GM23338 (cell line): ENCODE results near the gene C1orf87. TPM values are rescaled to one million over a fixed set of nuclear protein-coding genes. Genes with fewer than 3 reads are reported as not detected.

Experiments
- ATAC-seq: fragments of 200-7000 bp; cut with Tn5 transposase; 3 replicates; pipeline ENCODE4 v1.9.1; 2020
- DNase-seq: peaks from one replicate; pipeline ENCODE4 v3.0.0-alpha.2; 2015; ENCODE audit warnings: low spot score
- H2AFZ ChIP-seq: fragments of 200-600 bp; sonication (generic); 2 replicates; pipeline ENCODE4 v1.8.0; 2016; ENCODE audit warnings: antibody characterized with exemption, mild to moderate bottlenecking, moderate library complexity
- H3F3A ChIP-seq: fragments of 200-600 bp; sonication (generic); replicated peaks from 2 replicates; pipeline ENCODE4 v1.8.0; 2017; ENCODE audit warnings: antibody characterized with exemption, mixed run types, low read depth
- H3K27ac ChIP-seq: fragments of 200-600 bp; sonication (generic); 2 replicates; pipeline ENCODE4 v1.6.1; 2016; ENCODE audit warnings: low read depth
- H3K27me3 ChIP-seq: fragments of 200-600 bp; sonication (generic); 2 replicates; pipeline ENCODE4 v1.8.0; 2016; ENCODE audit warnings: mild to moderate bottlenecking, mixed run types, moderate library complexity; ENCODE audit not compliant: insufficient read depth
- H3K36me3 ChIP-seq: fragments of 200-600 bp; sonication (generic); 2 replicates; pipeline ENCODE4 v1.8.0; 2016; ENCODE audit warnings: mild to moderate bottlenecking; ENCODE audit not compliant: insufficient read depth
- H3K4me1 ChIP-seq: fragments of 200-600 bp; sonication (generic); 2 replicates; pipeline ENCODE4 v1.8.0; 2016; ENCODE audit warnings: mild to moderate bottlenecking, moderate library complexity; ENCODE audit not compliant: insufficient read depth
- H3K4me2 ChIP-seq: fragments of 200-600 bp; sonication (generic); 2 replicates; pipeline ENCODE4 v1.7.1; 2017; ENCODE audit warnings: mixed run types
- H3K4me3 ChIP-seq: fragments of 200-600 bp; sonication (generic); 2 replicates; pipeline ENCODE4 v1.6.1; 2016; ENCODE audit warnings: mixed run types
- H3K79me2 ChIP-seq: fragments of 200-600 bp; sonication (generic); replicated peaks from 2 replicates; pipeline ENCODE4 v1.8.0; 2017; ENCODE audit warnings: mild to moderate bottlenecking; ENCODE audit not compliant: insufficient read depth
- H3K9me2 ChIP-seq: fragments of 200-600 bp; sonication (generic); 2 replicates; pipeline ENCODE4 v1.8.0; 2017; ENCODE audit not compliant: insufficient read depth
- H4K20me1 ChIP-seq: fragments of 200-600 bp; sonication (generic); replicated peaks from 2 replicates; pipeline ENCODE4 v1.8.0; 2017; ENCODE audit warnings: mild to moderate bottlenecking; ENCODE audit not compliant: insufficient read depth
- H3K27ac Mint-ChIP-seq: 2 replicates; pipeline ENCODE4 v1.8.0; 2020; ENCODE audit warnings: inconsistent platforms, mild to moderate bottlenecking, moderate library complexity, mixed read lengths
- H3K27me3 Mint-ChIP-seq: 3 replicates; pipeline ENCODE4 v1.8.0; 2022; ENCODE audit warnings: low read depth, mild to moderate bottlenecking, moderate library complexity, mixed read lengths, inconsistent platforms; ENCODE audit not compliant: insufficient read depth, poor library complexity
- H3K36me3 Mint-ChIP-seq: 3 replicates; pipeline ENCODE4 v1.8.0; 2021; ENCODE audit warnings: low read depth, mild to moderate bottlenecking, inconsistent platforms, moderate library complexity, mixed read lengths
- H3K4me1 Mint-ChIP-seq: 3 replicates; pipeline ENCODE4 v1.8.0; 2020; ENCODE audit warnings: mild to moderate bottlenecking, inconsistent platforms, mixed read lengths
- H3K4me3 Mint-ChIP-seq: 3 replicates; pipeline ENCODE4 v1.8.0; 2021; ENCODE audit warnings: moderate library complexity, mild to moderate bottlenecking, inconsistent platforms, mixed read lengths
- H3K9me3 Mint-ChIP-seq: 3 replicates; pipeline ENCODE4 v1.8.0; 2020; ENCODE audit warnings: moderate library complexity, mild to moderate bottlenecking, inconsistent platforms, mixed read lengths
- CREB1 ChIP-seq: fragments of 250-450 bp; sonication (Bioruptor Pico); IDR thresholded peaks from 2 replicates; pipeline ENCODE4 v1.5.0; 2020; ENCODE audit warnings: low read depth, mild to moderate bottlenecking, moderate library complexity
- CTCF ChIP-seq, 2 experiments: fragments of 200-600 bp in 1 of 2; sonication (generic) in 1 of 2; conservative IDR thresholded peaks; 2 replicates each; pipeline versions ENCODE4 v1.5.1 to v1.6.1; 2016 to 2017; ENCODE audit warnings: antibody characterized with exemption in 2 of 2, low read depth in 2 of 2, mild to moderate bottlenecking in 2 of 2, moderate library complexity in 1 of 2
- ETS1 ChIP-seq: IDR thresholded peaks from 2 replicates; pipeline ENCODE4 v1.6.1; 2016; ENCODE audit warnings: antibody characterized with exemption
- EZH2phosphoT487 ChIP-seq: fragments of 200-600 bp; sonication (generic); IDR thresholded peaks from one replicate; pipeline ENCODE4 v1.8.1; 2018; ENCODE audit warnings: antibody characterized with exemption; ENCODE audit not compliant: unreplicated experiment
- JUNB ChIP-seq: IDR thresholded peaks from one replicate; pipeline ENCODE4 v1.6.1; 2016; ENCODE audit warnings: antibody characterized with exemption; ENCODE audit not compliant: unreplicated experiment
- NANOG ChIP-seq: IDR thresholded peaks from 2 replicates; pipeline ENCODE4 v1.6.1; 2016; ENCODE audit warnings: antibody characterized with exemption, borderline replicate concordance
- POLR2AphosphoS5 ChIP-seq: IDR thresholded peaks from 2 replicates; pipeline ENCODE4 v1.6.1; 2016; ENCODE audit warnings: antibody characterized with exemption, low read depth
- REST ChIP-seq: IDR thresholded peaks from one replicate; pipeline ENCODE4 v1.6.1; 2018; ENCODE audit warnings: antibody characterized with exemption; ENCODE audit not compliant: unreplicated experiment
- ZNF331 ChIP-seq: fragments of 250-450 bp; sonication (Bioruptor Pico); IDR thresholded peaks from 2 replicates; pipeline ENCODE4 v1.5.0; 2020; ENCODE audit warnings: low read depth, mild to moderate bottlenecking, moderate library complexity
- polyA plus RNA-seq: library from polyadenylated mRNA; unstranded; fragments of >200 nt; fragmentation: Nextera tagmentation; extraction: Ambion mirVana; gene quantifications from 2 replicates; pipeline ENCODE4 v1.2.1, GENCODE V29; 2016
- total RNA-seq: library from RNA; depleted of rRNA; stranded (reverse); fragments of >200 nt; shearing (Covaris generic); gene quantifications from 2 replicates; pipeline ENCODE4 v1.2.3, GENCODE V29; 2014

C1orf87 gene
- total and polyA plus RNA-seq, 2 experiments from 2014 or later, result 0.07 to 0.21 TPM

- H3K4me2 ChIP-seq, result no peak overlapping the region
- no peaks in the 10 kb centered on the region for H3K9me2 ChIP-seq
- Mint-ChIP-seq H3K4me1 (peaks cover 3% of the 10 kb centered on the region; the same call in 1 of the 3 replicates), H3K9me3 (no peaks in the 10 kb centered on the region), H3K4me3 (no peak overlapping the region), H3K27ac (no peak overlapping the region), H3K27me3 (no peaks in the 10 kb centered on the region), H3K36me3 (no peaks in the 10 kb centered on the region)
- H3K27me3 ChIP-seq, result no peaks in the 10 kb centered on the region
- no peaks in the 10 kb centered on the region for H3K36me3 ChIP-seq
- H3K27ac ChIP-seq, result no peak overlapping the region
- no peaks in the 10 kb centered on the region for H4K20me1 ChIP-seq
- H3K4me1 ChIP-seq, result no peaks in the 10 kb centered on the region
- H3K4me3 ChIP-seq, result no peak overlapping the region
- no peak for TF ChIP-seq NANOG
- H2AFZ ChIP-seq, result no peak overlapping the region
- ATAC-seq, result no peak
- no peaks in the 10 kb centered on the region for H3K79me2 ChIP-seq
- no peaks in the 10 kb centered on the region for H3F3A ChIP-seq
- DNase-seq, result no peak
Observed at GRCh38 chr1:60090655-60091054, 17.1 kb upstream of the C1orf87 start.

- H3K27me3 ChIP-seq, result no peaks in the 10 kb centered on the region
- no peak overlapping the region for H2AFZ ChIP-seq
- TF ChIP-seq REST (no peak), ETS1 (no peak), CTCF (conservative IDR thresholded peaks at IDR 0.05; ENCODE audit: low read depth in 2 of 2) (peak; percentile 29 to 51), POLR2AphosphoS5 (no peak), EZH2phosphoT487 (no peak), CREB1 (CRISPR knock-in tag) (no peak), ZNF331 (CRISPR knock-in tag) (no peak), JUNB (no peak)
- Mint-ChIP-seq H3K9me3 (no peaks in the 10 kb centered on the region), H3K4me1 (peaks cover 3% of the 10 kb centered on the region; the same call in 1 of the 3 replicates), H3K27me3 (no peaks in the 10 kb centered on the region), H3K36me3 (no peaks in the 10 kb centered on the region), H3K27ac (no peak overlapping the region), H3K4me3 (no peak overlapping the region)
- H3F3A ChIP-seq, result no peaks in the 10 kb centered on the region
- no peaks in the 10 kb centered on the region for H3K79me2 ChIP-seq
- H4K20me1 ChIP-seq, result no peaks in the 10 kb centered on the region
- DNase-seq (peak; percentile 14), ATAC-seq (no peak)
- no peaks in the 10 kb centered on the region for H3K4me1 ChIP-seq
- no peaks in the 10 kb centered on the region for H3K36me3 ChIP-seq
- no peak overlapping the region for H3K4me3 ChIP-seq
- H3K27ac ChIP-seq, result no peak overlapping the region
- no peaks in the 10 kb centered on the region for H3K9me2 ChIP-seq
- no peak overlapping the region for H3K4me2 ChIP-seq
Observed at GRCh38 chr1:60088620-60089155, 15.1 kb upstream of the C1orf87 start.
